PC-3 (cell line): ENCODE results near the gene EZH1. TPM values are rescaled to one million over a fixed set of nuclear protein-coding genes. Genes with fewer than 3 reads are reported as not detected.
"Not testable (repeated sequence)": the region's sequence is repeated elsewhere in the genome, so short reads cannot be mapped to it uniquely, and the experiment has no call there.

Experiments
- ATAC-seq: fragments of 200-7000 bp; cut with Tn5 transposase; 2 replicates; pipeline ENCODE4 v1.9.1; 2020; ENCODE audit warnings: mild to moderate bottlenecking, moderate library complexity
- BruUV-seq: library from RNA; stranded (reverse); fragments of 400-500 nt; replicated peaks from 2 replicates; lab custom pipeline; 2021; lab: Mats Ljungman, UMichigan
- CTCF ChIA-PET: fragments of 300-600 bp; sonication (Branson Sonifier 250); formaldehyde crosslinking; loops from one replicate; lab custom pipeline; 2022; ENCODE audit warnings: antibody characterized with exemption; lab: Charles Lee
- POLR2A ChIA-PET: fragments of 300-600 bp; sonication (Branson Sonifier 250); formaldehyde crosslinking; loops from one replicate; lab custom pipeline; 2022; ENCODE audit warnings: antibody characterized with exemption; ENCODE audit not compliant: unreplicated experiment; lab: Charles Lee
- DNase-seq: peaks from one replicate; pipeline ENCODE4 v3.0.0-alpha.2; 2015
- H2AFZ ChIP-seq: fragments of 300-600 bp; sonication (generic); 2 replicates; pipeline ENCODE4 v1.6.0; 2016; ENCODE audit warnings: antibody characterized with exemption, low read length
- H3F3A ChIP-seq: fragments of 300-600 bp; sonication (generic); one replicate; pipeline ENCODE4 v1.6.0; 2017; ENCODE audit warnings: antibody characterized with exemption, low read length, control low read depth, mild to moderate bottlenecking; ENCODE audit not compliant: unreplicated experiment
- H3K27ac ChIP-seq: fragments of 300-600 bp; sonication (generic); 2 replicates; pipeline ENCODE4 v1.5.1; 2016; ENCODE audit warnings: mild to moderate bottlenecking, low read length
- H3K27me3 ChIP-seq: fragments of 300-600 bp; sonication (generic); 2 replicates; pipeline ENCODE4 v1.6.1; 2016; ENCODE audit warnings: low read length, mixed read lengths
- H3K36me3 ChIP-seq: fragments of 300-600 bp; sonication (generic); 2 replicates; pipeline ENCODE4 v1.6.1; 2016; ENCODE audit warnings: low read depth, mixed run types, low read length, mixed read lengths
- H3K4me1 ChIP-seq: fragments of 300-600 bp; sonication (generic); 2 replicates; pipeline ENCODE4 v1.5.1; 2016; ENCODE audit warnings: low read length; ENCODE audit not compliant: insufficient read depth
- H3K4me2 ChIP-seq: fragments of 300-600 bp; sonication (generic); 2 replicates; pipeline ENCODE4 v1.6.0; 2016; ENCODE audit warnings: low read length
- H3K4me3 ChIP-seq: fragments of 300-600 bp; sonication (generic); 2 replicates; pipeline ENCODE4 v1.5.1; 2016; ENCODE audit warnings: mild to moderate bottlenecking, low read length, mixed read lengths
- H3K79me2 ChIP-seq: fragments of 300-600 bp; sonication (generic); 2 replicates; pipeline ENCODE4 v1.6.1; 2017; ENCODE audit warnings: low read length, mixed read lengths
- H3K9ac ChIP-seq: fragments of 300-600 bp; sonication (generic); 2 replicates; pipeline ENCODE4 v1.6.0; 2016; ENCODE audit warnings: mild to moderate bottlenecking, low read length
- H3K9me2 ChIP-seq: fragments of 300-600 bp; sonication (generic); replicated peaks from 2 replicates; pipeline ENCODE4 v1.6.1; 2016; ENCODE audit warnings: mixed run types, low read length, mixed read lengths
- H3K9me3 ChIP-seq: fragments of 300-600 bp; sonication (generic); 2 replicates; pipeline ENCODE4 v1.6.1; 2016; ENCODE audit warnings: low read length, mixed read lengths
- H4K20me1 ChIP-seq: fragments of 300-600 bp; sonication (generic); 2 replicates; pipeline ENCODE4 v1.6.1; 2016; ENCODE audit warnings: low read length, mixed read lengths
- EZH2 ChIP-seq: fragments of 300-600 bp; sonication (generic); IDR thresholded peaks from one replicate; pipeline ENCODE4 v1.6.1; 2017; ENCODE audit warnings: antibody characterized with exemption, mild to moderate bottlenecking, low read length; ENCODE audit not compliant: unreplicated experiment
- EZH2phosphoT487 ChIP-seq: fragments of 300-600 bp; sonication (generic); IDR thresholded peaks from 2 replicates; pipeline ENCODE4 v1.6.1; 2018; ENCODE audit warnings: mild to moderate bottlenecking, antibody characterized with exemption, low read length, borderline replicate concordance
- intact Hi-C: fragments of 100-400 bp; cut with micrococcal nuclease; formaldehyde crosslinking; loops from 2 replicates; pipeline ENCODE4 v1.9.0; 2023
- total RNA-seq: library from RNA; depleted of rRNA; stranded (reverse); fragments of >200 nt; gene quantifications from 2 replicates; pipeline ENCODE4 v1.2.3, GENCODE V29; 2014
- TF ChIP-seq, protein P1 (sequence below): fragments of 300-600 bp; sonication (generic); conservative IDR thresholded peaks from 2 replicates; pipeline ENCODE4 v1.5.1; 2017; ENCODE audit warnings: antibody characterized with exemption, low read depth, mild to moderate bottlenecking, low read length

Gene EZH1
- total RNA-seq, 1 experiment from 2014 or later = 5.8 TPM

DNA sequence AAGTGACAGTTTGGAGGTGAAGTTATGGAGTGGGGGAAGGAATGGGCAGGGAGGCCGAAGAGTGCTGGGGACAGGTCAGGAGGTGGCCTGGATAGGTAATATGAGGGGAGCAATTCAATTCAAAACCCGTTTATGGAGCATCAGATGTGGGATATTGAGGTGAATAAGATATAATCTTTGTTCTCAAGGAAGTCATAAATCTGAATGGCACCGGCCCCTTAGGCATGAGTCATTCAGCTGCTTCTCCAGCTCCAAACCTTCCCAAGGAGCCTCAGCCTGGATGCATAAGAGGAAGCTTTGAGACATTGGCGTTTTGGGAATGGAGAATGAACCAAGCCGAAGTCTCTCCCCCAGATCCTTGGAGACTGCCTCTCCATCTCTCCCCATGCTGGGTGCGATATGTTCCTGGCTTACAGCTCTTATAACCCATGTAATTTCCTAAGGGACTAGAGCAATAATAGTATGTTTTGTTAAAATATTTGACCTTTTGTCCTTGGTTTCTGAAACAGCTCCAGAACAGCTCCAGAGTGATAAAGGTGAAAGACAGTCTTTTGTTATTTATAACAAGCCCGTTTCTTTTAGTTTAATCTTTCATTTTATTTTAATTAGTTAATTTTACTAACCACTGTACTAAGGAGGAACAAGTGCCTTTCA is 84.0 kb downstream of the EZH1 start:
- BruUV-seq = no TSS peak
- H3K27ac ChIP-seq = peak overlapping the region; percentile 43
- no peaks in the 10 kb centered on the region for H3K9me3 ChIP-seq

DNA sequence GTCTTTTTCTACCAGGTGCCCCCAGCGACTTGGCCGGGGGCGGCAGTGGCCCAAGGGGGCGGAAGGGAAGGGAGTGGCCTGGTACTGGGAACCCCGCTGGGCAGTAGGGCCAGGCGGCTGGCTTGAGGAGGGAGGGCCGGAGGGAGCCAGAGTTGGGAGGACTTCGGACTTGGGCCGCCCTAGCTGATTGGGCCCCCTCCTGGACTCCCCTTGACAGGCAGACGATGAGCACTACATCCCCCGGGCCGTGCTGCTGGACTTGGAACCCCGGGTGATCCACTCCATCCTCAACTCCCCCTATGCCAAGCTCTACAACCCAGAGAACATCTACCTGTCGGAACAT is 84.9 kb downstream of the EZH1 start:
- H4K20me1 ChIP-seq, POLR2A ChIA-PET, DNase-seq, H3F3A ChIP-seq, H3K27ac ChIP-seq, H3K9me2 ChIP-seq, ATAC-seq, H3K79me2 ChIP-seq, H3K9ac ChIP-seq, CTCF ChIA-PET, H3K36me3 ChIP-seq, H3K9me3 ChIP-seq, H2AFZ ChIP-seq, H3K27me3 ChIP-seq: not testable (repeated sequence)
- BruUV-seq = TSS peak; percentile 36
- Histone ChIP-seq H3K4me2 (peak overlapping the region; percentile 96), H3K4me1 (peaks cover 21% of the 10 kb centered on the region), H3K4me3 (peak overlapping the region; percentile 84)
- intact Hi-C loops = loop anchor here (2.0 kb wide), 1 partner anchor 35 kb away; no protein-coding TSS in a partner anchor

More for the DNA sequence above, 84.0 kb downstream of the EZH1 start:
- TF ChIP-seq EZH2phosphoT487 = no peak
- TF ChIP-seq, protein P1, sequence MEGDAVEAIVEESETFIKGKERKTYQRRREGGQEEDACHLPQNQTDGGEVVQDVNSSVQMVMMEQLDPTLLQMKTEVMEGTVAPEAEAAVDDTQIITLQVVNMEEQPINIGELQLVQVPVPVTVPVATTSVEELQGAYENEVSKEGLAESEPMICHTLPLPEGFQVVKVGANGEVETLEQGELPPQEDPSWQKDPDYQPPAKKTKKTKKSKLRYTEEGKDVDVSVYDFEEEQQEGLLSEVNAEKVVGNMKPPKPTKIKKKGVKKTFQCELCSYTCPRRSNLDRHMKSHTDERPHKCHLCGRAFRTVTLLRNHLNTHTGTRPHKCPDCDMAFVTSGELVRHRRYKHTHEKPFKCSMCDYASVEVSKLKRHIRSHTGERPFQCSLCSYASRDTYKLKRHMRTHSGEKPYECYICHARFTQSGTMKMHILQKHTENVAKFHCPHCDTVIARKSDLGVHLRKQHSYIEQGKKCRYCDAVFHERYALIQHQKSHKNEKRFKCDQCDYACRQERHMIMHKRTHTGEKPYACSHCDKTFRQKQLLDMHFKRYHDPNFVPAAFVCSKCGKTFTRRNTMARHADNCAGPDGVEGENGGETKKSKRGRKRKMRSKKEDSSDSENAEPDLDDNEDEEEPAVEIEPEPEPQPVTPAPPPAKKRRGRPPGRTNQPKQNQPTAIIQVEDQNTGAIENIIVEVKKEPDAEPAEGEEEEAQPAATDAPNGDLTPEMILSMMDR = no peak
- TF ChIP-seq EZH2 = no peak
- no peaks in the 10 kb centered on the region for H3K36me3 ChIP-seq
- H3K4me1 ChIP-seq = peaks cover 21% of the 10 kb centered on the region
- POLR2A ChIA-PET = interaction anchor here (0.9 kb wide), 1 partner anchor 37 kb away, joined by 5 read pairs; no protein-coding TSS in a partner anchor
- no peaks in the 10 kb centered on the region for H3K9me2 ChIP-seq
- no peaks in the 10 kb centered on the region for H4K20me1 ChIP-seq
- no peaks in the 10 kb centered on the region for H3F3A ChIP-seq
- CTCF ChIA-PET = interaction anchor here (0.5 kb wide), 1 partner anchor 56 kb away, joined by 8 read pairs; no protein-coding TSS in a partner anchor
- DNase-seq = peak; percentile 77
- H3K4me2 ChIP-seq = peak overlapping the region; percentile 65
- peak; percentile 66 for ATAC-seq
- no peaks in the 10 kb centered on the region; the same call in 1 of the 2 replicates for H3K79me2 ChIP-seq
- no peaks in the 10 kb centered on the region for H3K27me3 ChIP-seq
- H2AFZ ChIP-seq = no peak overlapping the region
- intact Hi-C loops = loop anchor here (2.0 kb wide), 1 partner anchor 36 kb away; no protein-coding TSS in a partner anchor
- no peak overlapping the region for H3K4me3 ChIP-seq
- no peak overlapping the region for H3K9ac ChIP-seq

DNA sequence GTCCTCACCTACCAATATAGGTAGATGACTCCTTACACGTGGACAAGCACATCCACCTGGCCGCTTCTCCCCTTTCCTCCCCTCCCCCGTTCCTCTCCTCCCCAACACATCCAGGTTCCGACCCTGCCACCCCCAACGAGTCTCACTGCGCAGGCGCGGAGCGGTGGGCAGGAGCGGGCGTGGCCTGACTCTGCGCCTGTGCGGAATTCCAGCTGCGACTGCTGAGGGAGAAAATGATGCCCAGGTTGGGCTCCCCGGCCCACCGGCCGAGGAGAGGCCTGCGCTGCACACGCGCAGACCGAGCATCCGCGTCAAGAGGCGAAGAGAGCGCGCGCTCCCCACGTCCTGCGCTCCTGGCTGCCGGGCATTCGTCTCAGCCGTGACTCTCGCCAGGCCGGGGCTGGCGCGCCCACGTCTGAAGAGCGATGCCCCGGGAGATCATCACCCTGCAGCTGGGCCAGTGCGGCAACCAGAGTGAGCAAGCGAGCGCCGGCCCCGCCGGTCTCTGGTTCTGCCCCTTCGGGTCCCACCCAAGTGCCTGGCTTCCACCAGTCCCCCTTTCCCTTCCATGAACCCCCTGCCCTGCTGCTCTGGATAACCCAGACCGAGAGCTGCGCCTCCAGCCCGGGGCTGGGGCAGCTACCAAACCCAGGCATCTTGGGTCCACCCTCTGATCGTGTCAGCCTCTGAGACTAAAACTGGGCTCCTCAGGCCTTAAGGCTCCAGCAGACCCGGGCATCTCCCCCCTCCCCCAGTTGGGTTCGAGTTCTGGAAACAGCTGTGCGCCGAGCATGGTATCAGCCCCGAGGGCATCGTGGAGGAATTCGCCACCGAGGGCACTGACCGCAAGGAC is 85.5 kb downstream of the EZH1 start, which contains the start of gene TUBG2:
TUBG2 (plus strand) TSS at position 206 of the 853 bp plus-strand sequence; CDS start at position 426, 220 bp downstream.
- ATAC-seq = peak; percentile 88
- H4K20me1 ChIP-seq = no peaks in the 10 kb centered on the region
- H3K4me3 ChIP-seq = peak within 1 kb of the TSS; percentile 84
- no peaks in the 10 kb centered on the region for H3K36me3 ChIP-seq
- no peaks in the 10 kb centered on the region; the same call in 1 of the 2 replicates for H3K79me2 ChIP-seq
- no peaks in the 10 kb centered on the region for H3K27me3 ChIP-seq
- no peak for TF ChIP-seq EZH2
- TF ChIP-seq, protein P1 = no peak
- intact Hi-C loops = no loop called here
- H3F3A ChIP-seq = no peaks in the 10 kb centered on the region
- POLR2A ChIA-PET = no interaction called here
- H3K27ac ChIP-seq = peak within 1 kb of the TSS; percentile 59
- H3K9me3 ChIP-seq = no peaks in the 10 kb centered on the region
- peak within 1 kb of the TSS; percentile 88 for H2AFZ ChIP-seq
- peaks cover 21% of the 10 kb centered on the region for H3K4me1 ChIP-seq
- peak within 1 kb of the TSS; percentile 96 for H3K4me2 ChIP-seq
- peak; percentile 86 for DNase-seq
- peak within 1 kb of the TSS; percentile 80 for H3K9ac ChIP-seq
- no TSS peak for BruUV-seq
- no peaks in the 10 kb centered on the region for H3K9me2 ChIP-seq
- CTCF ChIA-PET = interaction anchor here (0.6 kb wide), 1 partner anchor 22 kb away, joined by 3 read pairs; no protein-coding TSS in a partner anchor
